Nephron progenitor cell (in vitro differentiated cells): ENCODE measurements around the gene MOV10L1.

ENCODE experiments used
- DNase-seq: peaks from one replicate; pipeline ENCODE4 v3.0.0; 2021
- H3K27ac Mint-ChIP-seq: 2 replicates; pipeline ENCODE4 v1.8.0; 2021; ENCODE audit warnings: mild to moderate bottlenecking, moderate library complexity, mixed read lengths
- H3K27me3 Mint-ChIP-seq: 2 replicates; pipeline ENCODE4 v1.8.0; 2021; ENCODE audit warnings: mild to moderate bottlenecking, low read depth, mixed read lengths; ENCODE audit not compliant: poor library complexity
- H3K36me3 Mint-ChIP-seq: 2 replicates; pipeline ENCODE4 v1.8.0; 2021; ENCODE audit warnings: low read depth, mixed read lengths
- H3K4me1 Mint-ChIP-seq: 2 replicates; pipeline ENCODE4 v1.8.0; 2021; ENCODE audit warnings: mixed read lengths
- H3K4me3 Mint-ChIP-seq: 2 replicates; pipeline ENCODE4 v1.8.0; 2021; ENCODE audit warnings: mild to moderate bottlenecking, moderate library complexity, mixed read lengths
- H3K9me3 Mint-ChIP-seq: 2 replicates; pipeline ENCODE4 v1.8.0; 2021; ENCODE audit warnings: mild to moderate bottlenecking, moderate library complexity, mixed read lengths
- CTCF ChIP-seq: fragments of 200-600 bp; sonication (generic); IDR thresholded peaks from 2 replicates; pipeline ENCODE4 v1.5.0; 2021; ENCODE audit warnings: antibody characterized with exemption

Gene MOV10L1

GRCh38 chr22:50205781-50206569 is 116.2 kb downstream of the MOV10L1 start:
- DNase-seq, result no peak
- Mint-ChIP-seq H3K27ac (peak overlapping the region; percentile 84), H3K36me3 (peaks cover 47% of the 10 kb centered on the region), H3K9me3 (peaks cover 14% of the 10 kb centered on the region), H3K27me3 (no peaks in the 10 kb centered on the region), H3K4me1 (peaks cover 36% of the 10 kb centered on the region), H3K4me3 (no peak overlapping the region)
- TF ChIP-seq CTCF, result no peak

- Mint-ChIP-seq H3K9me3 (peaks cover 14% of the 10 kb centered on the region), H3K36me3 (peaks cover 52% of the 10 kb centered on the region), H3K4me3 (no peak overlapping the region), H3K27ac (peak overlapping the region; percentile 84), H3K4me1 (peaks cover 36% of the 10 kb centered on the region), H3K27me3 (no peaks in the 10 kb centered on the region)
- peak; percentile 67 for DNase-seq
- TF ChIP-seq CTCF, result peak; percentile 55
Observed at GRCh38 chr22:50206599-50206998, 116.8 kb downstream of the MOV10L1 start.

- no peak overlapping the region for H3K4me3 Mint-ChIP-seq
- DNase-seq, result no peak
- TF ChIP-seq CTCF, result no peak
Observed at GRCh38 chr22:50207383-50208140, 117.8 kb downstream of the MOV10L1 start.

GRCh38 chr22:50208430-50208938 is 118.7 kb downstream of the MOV10L1 start:
- Mint-ChIP-seq H3K4me3 (no peak overlapping the region), H3K36me3 (peaks cover 53% of the 10 kb centered on the region), H3K27me3 (no peaks in the 10 kb centered on the region), H3K4me1 (peaks cover 20% of the 10 kb centered on the region), H3K9me3 (peaks cover 6% of the 10 kb centered on the region), H3K27ac (no peak overlapping the region)
- no peak for DNase-seq
- TF ChIP-seq CTCF, result no peak

More at GRCh38 chr22:50207383-50208140, 117.8 kb downstream of the MOV10L1 start:
- no peaks in the 10 kb centered on the region for H3K27me3 Mint-ChIP-seq
- peaks cover 13% of the 10 kb centered on the region for H3K9me3 Mint-ChIP-seq
- H3K4me1 Mint-ChIP-seq, result peaks cover 27% of the 10 kb centered on the region
- no peak overlapping the region for H3K27ac Mint-ChIP-seq
- peaks cover 53% of the 10 kb centered on the region for H3K36me3 Mint-ChIP-seq

- Mint-ChIP-seq H3K9me3 (no peaks in the 10 kb centered on the region), H3K4me1 (peaks cover 20% of the 10 kb centered on the region), H3K4me3 (no peak overlapping the region), H3K27ac (no peak overlapping the region), H3K27me3 (no peaks in the 10 kb centered on the region), H3K36me3 (peaks cover 53% of the 10 kb centered on the region)
- DNase-seq, result no peak
- TF ChIP-seq CTCF, result no peak
Observed at GRCh38 chr22:50208939-50209892, 119.4 kb downstream of the MOV10L1 start.
